SK-N-SH treated with all-trans-retinoic acid at 6 μM for 48 hours (cell line): ENCODE data around the gene DNAI7.

Experiments
- ATAC-seq: fragments of 200-7000 bp; cut with Tn5 transposase; 3 replicates; pipeline ENCODE4 v1.9.1; 2020; ENCODE audit warnings: mild to moderate bottlenecking, moderate library complexity
- BACH2 ChIP-seq: fragments of 250-450 bp; sonication (Bioruptor Pico); IDR thresholded peaks from 2 replicates; pipeline ENCODE4 v1.9.0; 2021; ENCODE audit warnings: mild to moderate bottlenecking, borderline replicate concordance
- CREB5 ChIP-seq: fragments of 250-450 bp; sonication (Bioruptor Pico); IDR thresholded peaks from 2 replicates; pipeline ENCODE4 v1.5.1; 2020; ENCODE audit warnings: low read depth, mild to moderate bottlenecking, moderate library complexity
- CSDC2 ChIP-seq: fragments of 250-450 bp; sonication (Bioruptor Pico); IDR thresholded peaks from 2 replicates; pipeline ENCODE4 v1.5.0; 2020; ENCODE audit warnings: mild to moderate bottlenecking, moderate library complexity
- GLIS3 ChIP-seq: fragments of 250-450 bp; sonication (Bioruptor Pico); IDR thresholded peaks from 2 replicates; pipeline ENCODE4 v1.5.0; 2020; ENCODE audit warnings: mild to moderate bottlenecking, moderate library complexity
- ISL1 ChIP-seq: fragments of 250-450 bp; sonication (Bioruptor Pico); IDR thresholded peaks from 2 replicates; pipeline ENCODE4 v2.1.2; 2022; ENCODE audit warnings: mild to moderate bottlenecking, moderate library complexity
- PPARA ChIP-seq: fragments of 250-450 bp; sonication (Bioruptor Pico); IDR thresholded peaks from 2 replicates; pipeline ENCODE4 v1.5.0; 2020; ENCODE audit warnings: mild to moderate bottlenecking, borderline replicate concordance
- SNAI2 ChIP-seq: fragments of 250-450 bp; sonication (Bioruptor Pico); IDR thresholded peaks from 2 replicates; pipeline ENCODE4 v1.5.0; 2020; ENCODE audit warnings: mild to moderate bottlenecking, moderate library complexity
- TOX ChIP-seq: fragments of 250-450 bp; sonication (Bioruptor Pico); IDR thresholded peaks from 2 replicates; pipeline ENCODE4 v1.8.0; 2021; ENCODE audit warnings: mild to moderate bottlenecking, moderate library complexity, borderline replicate concordance
- TSHZ2 ChIP-seq: fragments of 250-450 bp; sonication (Bioruptor Pico); IDR thresholded peaks from 2 replicates; pipeline ENCODE4 v1.5.0; 2020; ENCODE audit warnings: mild to moderate bottlenecking, moderate library complexity
- ZC3H10 ChIP-seq: fragments of 250-450 bp; sonication (Bioruptor Pico); IDR thresholded peaks from 2 replicates; pipeline ENCODE4 v1.5.1; 2021; ENCODE audit warnings: mild to moderate bottlenecking, moderate library complexity
- ZFP3 ChIP-seq: fragments of 250-450 bp; sonication (Bioruptor Pico); IDR thresholded peaks from 2 replicates; pipeline ENCODE4 v1.5.0; 2020; ENCODE audit warnings: mild to moderate bottlenecking, moderate library complexity
- ZFP30 ChIP-seq: fragments of 450-650 bp; formaldehyde crosslinking; IDR thresholded peaks from 2 replicates; pipeline ENCODE4 v1.5.0; 2022; ENCODE audit warnings: mild to moderate bottlenecking, moderate library complexity
- ZNF70 ChIP-seq: fragments of 450-650 bp; formaldehyde crosslinking; IDR thresholded peaks from 2 replicates; pipeline ENCODE4 v1.5.0; 2020; ENCODE audit warnings: mild to moderate bottlenecking, moderate library complexity
- TF ChIP-seq, protein P1 (sequence below): fragments of 250-450 bp; sonication (Bioruptor Pico); IDR thresholded peaks from 2 replicates; pipeline ENCODE4 v1.8.0; 2021; ENCODE audit warnings: low read depth, mild to moderate bottlenecking, moderate library complexity, borderline replicate concordance
- TF ChIP-seq, protein P2 (sequence below): fragments of 250-450 bp; sonication (Bioruptor Pico); IDR thresholded peaks from 2 replicates; pipeline ENCODE4 v1.8.0; 2020; ENCODE audit warnings: mild to moderate bottlenecking, moderate library complexity, borderline replicate concordance
- TF ChIP-seq, protein P3 (sequence below): fragments of 250-450 bp; sonication (Bioruptor Pico); IDR thresholded peaks from 2 replicates; pipeline ENCODE4 v1.5.1; 2021; ENCODE audit warnings: mild to moderate bottlenecking, moderate library complexity

The DNAI7 gene

GRCh38 chr12:25195056-25195971, at the start of gene DNAI7, which contains the start of gene ETFRF1:
Gene DNAI7, minus strand, starts transcription at chr12:25195160. Its CDS starts 82 bp downstream, at chr12:25195078.
Gene ETFRF1, plus strand, starts transcription at chr12:25195237. Its CDS starts 8,720 bp downstream, at chr12:25203957.
- TF ChIP-seq CSDC2 (CRISPR knock-in tag) (no peak), TSHZ2 (0 out of 2 replicates have a peak, but pooled peaks have one; percentile 34)
- TF ChIP-seq, protein P1, sequence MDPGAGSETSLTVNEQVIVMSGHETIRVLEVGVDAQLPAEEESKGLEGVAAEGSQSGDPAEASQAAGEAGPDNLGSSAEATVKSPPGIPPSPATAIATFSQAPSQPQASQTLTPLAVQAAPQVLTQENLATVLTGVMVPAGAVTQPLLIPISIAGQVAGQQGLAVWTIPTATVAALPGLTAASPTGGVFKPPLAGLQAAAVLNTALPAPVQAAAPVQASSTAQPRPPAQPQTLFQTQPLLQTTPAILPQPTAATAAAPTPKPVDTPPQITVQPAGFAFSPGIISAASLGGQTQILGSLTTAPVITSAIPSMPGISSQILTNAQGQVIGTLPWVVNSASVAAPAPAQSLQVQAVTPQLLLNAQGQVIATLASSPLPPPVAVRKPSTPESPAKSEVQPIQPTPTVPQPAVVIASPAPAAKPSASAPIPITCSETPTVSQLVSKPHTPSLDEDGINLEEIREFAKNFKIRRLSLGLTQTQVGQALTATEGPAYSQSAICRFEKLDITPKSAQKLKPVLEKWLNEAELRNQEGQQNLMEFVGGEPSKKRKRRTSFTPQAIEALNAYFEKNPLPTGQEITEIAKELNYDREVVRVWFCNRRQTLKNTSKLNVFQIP = no peak
- ATAC-seq = peak; percentile 94

DNA sequence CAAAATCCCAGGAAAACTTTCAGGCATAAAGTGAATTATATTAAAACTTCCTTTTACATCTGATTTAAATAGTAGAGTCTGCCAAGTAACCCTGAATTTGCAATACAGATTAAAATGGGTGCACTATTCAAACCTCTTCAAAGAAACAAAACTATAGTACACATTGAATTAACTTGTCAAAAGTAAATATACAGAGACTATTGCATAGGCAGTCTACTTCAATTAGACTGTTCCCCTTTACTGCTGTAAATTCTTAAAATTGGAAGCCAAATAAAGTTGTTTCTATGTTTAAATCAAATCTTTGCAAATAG, 48.7 kb upstream of the DNAI7 start:
- no peak for ATAC-seq
- TF ChIP-seq ZFP30 (CRISPR knock-in tag) (no peak), ZC3H10 (no peak), TOX (CRISPR knock-in tag) (no peak), GLIS3 (no peak), PPARA (no peak), ISL1 (CRISPR knock-in tag) (no peak), CREB5 (CRISPR knock-in tag) (no peak), ZFP3 (CRISPR knock-in tag) (no peak), CSDC2 (CRISPR knock-in tag) (no peak), SNAI2 (CRISPR knock-in tag) (no peak), ZNF70 (CRISPR knock-in tag) (no peak), BACH2 (CRISPR knock-in tag) (no peak)
- TF ChIP-seq, protein P2, sequence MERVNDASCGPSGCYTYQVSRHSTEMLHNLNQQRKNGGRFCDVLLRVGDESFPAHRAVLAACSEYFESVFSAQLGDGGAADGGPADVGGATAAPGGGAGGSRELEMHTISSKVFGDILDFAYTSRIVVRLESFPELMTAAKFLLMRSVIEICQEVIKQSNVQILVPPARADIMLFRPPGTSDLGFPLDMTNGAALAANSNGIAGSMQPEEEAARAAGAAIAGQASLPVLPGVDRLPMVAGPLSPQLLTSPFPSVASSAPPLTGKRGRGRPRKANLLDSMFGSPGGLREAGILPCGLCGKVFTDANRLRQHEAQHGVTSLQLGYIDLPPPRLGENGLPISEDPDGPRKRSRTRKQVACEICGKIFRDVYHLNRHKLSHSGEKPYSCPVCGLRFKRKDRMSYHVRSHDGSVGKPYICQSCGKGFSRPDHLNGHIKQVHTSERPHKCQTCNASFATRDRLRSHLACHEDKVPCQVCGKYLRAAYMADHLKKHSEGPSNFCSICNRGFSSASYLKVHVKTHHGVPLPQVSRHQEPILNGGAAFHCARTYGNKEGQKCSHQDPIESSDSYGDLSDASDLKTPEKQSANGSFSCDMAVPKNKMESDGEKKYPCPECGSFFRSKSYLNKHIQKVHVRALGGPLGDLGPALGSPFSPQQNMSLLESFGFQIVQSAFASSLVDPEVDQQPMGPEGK (CRISPR knock-in tag) = no peak
- TF ChIP-seq, protein P3, sequence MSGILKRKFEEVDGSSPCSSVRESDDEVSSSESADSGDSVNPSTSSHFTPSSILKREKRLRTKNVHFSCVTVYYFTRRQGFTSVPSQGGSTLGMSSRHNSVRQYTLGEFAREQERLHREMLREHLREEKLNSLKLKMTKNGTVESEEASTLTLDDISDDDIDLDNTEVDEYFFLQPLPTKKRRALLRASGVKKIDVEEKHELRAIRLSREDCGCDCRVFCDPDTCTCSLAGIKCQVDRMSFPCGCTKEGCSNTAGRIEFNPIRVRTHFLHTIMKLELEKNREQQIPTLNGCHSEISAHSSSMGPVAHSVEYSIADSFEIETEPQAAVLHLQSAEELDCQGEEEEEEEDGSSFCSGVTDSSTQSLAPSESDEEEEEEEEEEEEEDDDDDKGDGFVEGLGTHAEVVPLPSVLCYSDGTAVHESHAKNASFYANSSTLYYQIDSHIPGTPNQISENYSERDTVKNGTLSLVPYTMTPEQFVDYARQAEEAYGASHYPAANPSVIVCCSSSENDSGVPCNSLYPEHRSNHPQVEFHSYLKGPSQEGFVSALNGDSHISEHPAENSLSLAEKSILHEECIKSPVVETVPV (CRISPR knock-in tag) = no peak

DNA sequence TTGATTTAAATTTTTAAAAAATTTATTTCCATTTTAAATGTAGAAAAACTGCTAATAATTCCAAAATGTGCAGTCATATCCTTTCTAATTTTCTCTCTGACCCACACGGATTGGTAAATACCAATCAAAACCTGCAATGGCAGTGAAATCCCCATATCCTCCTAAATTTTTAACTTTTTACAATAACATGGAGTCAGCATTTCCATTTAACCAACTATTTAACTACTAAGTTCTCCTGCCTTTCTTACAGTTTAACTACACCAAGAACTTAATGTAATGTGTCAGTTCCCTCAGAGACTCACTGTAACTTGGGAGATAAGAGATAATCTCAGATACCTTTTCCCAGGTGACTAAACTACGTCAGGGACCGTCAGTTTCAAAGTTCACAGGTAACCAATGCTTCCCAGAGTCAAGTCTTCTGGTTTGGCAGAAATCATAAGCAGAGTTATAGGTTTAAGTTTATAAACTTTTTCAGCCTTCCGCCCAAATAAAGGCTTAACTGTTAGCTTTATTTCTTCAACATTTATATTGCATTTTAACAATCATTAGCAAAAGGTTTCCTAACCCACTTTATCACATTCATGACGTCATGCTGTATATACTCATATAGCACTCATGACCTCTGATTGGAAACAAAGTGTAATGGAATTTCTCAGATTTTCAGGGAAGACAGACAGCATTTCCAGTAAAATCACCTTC, 48.2 kb upstream of the DNAI7 start:
- ATAC-seq = no peak
- TF ChIP-seq ISL1 (CRISPR knock-in tag) (peak; percentile 21; the same call in 1 of the 2 replicates), PPARA (no peak)
